Memory B cell (primary cell): ENCODE measurements around the gene SLC22A13.
A peak's percentile ranks its signal among the peaks of the same experiment; 100 is the strongest.

Experiments used
- ATAC-seq: fragments of 150-1000 bp; cut with Tn5 transposase; 2 replicates; pipeline ENCODE4 v1.10.0; 2021; ENCODE audit warnings: low read depth, mild to moderate bottlenecking, moderate library complexity
- DNase-seq, 2 donors: peaks; one replicate each; pipeline ENCODE4 v3.0.0; 2022; ENCODE audit warnings: low spot score in 2 of 2
- H3K27ac Mint-ChIP-seq: one replicate; pipeline ENCODE4 v1.8.0; 2022; ENCODE audit warnings: mild to moderate bottlenecking, moderate library complexity, mixed read lengths
- H3K27me3 Mint-ChIP-seq: one replicate; pipeline ENCODE4 v1.8.0; 2022; ENCODE audit warnings: mixed read lengths
- H3K36me3 Mint-ChIP-seq: one replicate; pipeline ENCODE4 v1.8.0; 2022; ENCODE audit warnings: mild to moderate bottlenecking, mixed read lengths
- H3K4me1 Mint-ChIP-seq: one replicate; pipeline ENCODE4 v1.8.0; 2022; ENCODE audit warnings: mixed read lengths
- H3K4me3 Mint-ChIP-seq: one replicate; pipeline ENCODE4 v1.8.0; 2022; ENCODE audit warnings: mild to moderate bottlenecking, moderate library complexity, mixed read lengths
- H3K9me3 Mint-ChIP-seq: one replicate; pipeline ENCODE4 v1.8.0; 2022; ENCODE audit warnings: mixed read lengths

Gene SLC22A13

DNA sequence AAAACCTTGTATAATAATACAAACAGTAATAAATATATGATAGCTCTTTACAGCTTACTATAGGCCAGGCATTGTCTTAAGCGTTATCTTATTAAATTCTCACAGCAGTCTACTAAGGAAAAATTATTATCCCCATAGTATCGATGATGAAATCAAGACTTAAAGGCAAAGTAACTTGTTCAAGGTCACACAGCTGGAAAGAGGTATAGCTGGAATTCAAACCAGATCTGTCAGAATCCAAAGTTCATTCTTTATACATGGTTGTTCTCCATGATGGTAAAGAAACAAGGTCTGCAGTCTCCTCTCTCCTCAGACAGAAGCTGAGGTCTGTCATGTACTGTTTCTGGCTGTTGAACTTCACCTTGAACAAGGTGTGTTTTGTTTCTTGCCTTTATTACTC lies 15.4 kb upstream of the SLC22A13 start:
- H3K27me3 Mint-ChIP-seq, result no peaks in the 10 kb centered on the region
- ATAC-seq (no peak), DNase-seq (no peak)
- H3K36me3 Mint-ChIP-seq, result peaks cover 49% of the 10 kb centered on the region
- no peaks in the 10 kb centered on the region for H3K9me3 Mint-ChIP-seq
- H3K27ac Mint-ChIP-seq, result no peak overlapping the region
- no peak overlapping the region for H3K4me3 Mint-ChIP-seq
- no peaks in the 10 kb centered on the region for H3K4me1 Mint-ChIP-seq

DNA sequence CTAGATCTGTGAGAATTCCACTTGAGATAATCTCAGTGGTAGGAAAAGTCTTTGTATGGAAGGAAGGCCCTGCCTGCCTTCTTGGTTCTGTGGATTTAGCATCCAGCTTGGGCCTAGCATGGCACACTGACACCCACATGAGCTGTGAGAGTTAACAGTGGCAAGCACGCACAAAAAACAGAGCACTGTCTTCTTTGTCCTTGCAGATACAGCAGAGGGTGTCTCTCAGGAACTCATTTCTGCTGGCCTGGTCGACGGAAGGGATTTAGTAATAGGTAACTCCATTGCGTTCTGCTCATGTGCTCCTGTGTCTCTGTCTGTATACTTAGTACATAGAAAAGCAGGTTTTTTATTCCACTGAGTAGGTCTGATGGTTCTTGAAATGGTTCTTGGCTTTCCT lies 14.4 kb upstream of the SLC22A13 start:
- Mint-ChIP-seq H3K4me3 (no peak overlapping the region), H3K9me3 (no peaks in the 10 kb centered on the region), H3K4me1 (no peaks in the 10 kb centered on the region), H3K36me3 (peaks cover 43% of the 10 kb centered on the region), H3K27ac (peak overlapping the region; percentile 14), H3K27me3 (no peaks in the 10 kb centered on the region)
- no peak for DNase-seq
- ATAC-seq, result no peak

DNA sequence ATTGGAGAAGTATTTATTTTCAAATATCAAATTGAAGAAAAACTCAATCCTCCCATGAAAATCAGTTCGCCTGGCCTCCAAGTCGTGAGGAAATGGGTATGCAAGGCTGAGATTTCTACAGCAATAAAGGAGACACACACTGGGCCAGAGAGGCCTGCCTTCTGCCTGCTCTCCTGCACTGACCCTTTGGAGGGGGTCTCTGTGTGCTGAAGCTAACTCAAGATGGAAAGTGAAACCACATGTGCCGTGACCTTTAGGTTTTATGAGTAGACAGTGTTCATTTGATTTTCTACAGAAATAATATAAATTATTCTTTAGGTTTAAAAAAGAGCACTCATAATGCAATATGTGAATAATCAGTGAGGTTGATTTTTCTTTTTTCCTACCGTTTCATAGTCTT lies 11.9 kb upstream of the SLC22A13 start:
- Mint-ChIP-seq H3K4me3 (no peak overlapping the region), H3K36me3 (peaks cover 33% of the 10 kb centered on the region), H3K4me1 (peaks cover 3% of the 10 kb centered on the region), H3K9me3 (no peaks in the 10 kb centered on the region), H3K27me3 (no peaks in the 10 kb centered on the region), H3K27ac (no peak overlapping the region)
- no peak for DNase-seq
- ATAC-seq, result no peak

DNA sequence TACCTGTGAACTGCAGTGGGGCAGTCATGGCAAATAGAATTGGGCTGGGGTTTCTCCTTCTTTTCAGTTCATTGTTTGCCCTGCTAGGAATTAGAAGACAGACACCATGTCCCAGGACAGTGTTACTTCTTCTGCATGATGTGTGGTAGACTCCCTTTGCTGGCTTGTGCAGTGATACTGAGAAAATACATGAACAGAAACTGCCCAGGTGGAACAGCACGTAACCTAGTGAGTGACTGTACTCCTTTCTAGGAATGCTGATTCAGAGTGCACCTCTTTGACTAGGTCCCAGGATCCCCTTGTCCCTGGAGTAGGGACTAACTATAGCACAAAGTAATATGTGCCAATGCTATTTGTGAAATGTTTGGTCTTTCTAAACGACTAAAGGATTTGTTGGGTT lies 10.7 kb upstream of the SLC22A13 start:
- no peaks in the 10 kb centered on the region for H3K9me3 Mint-ChIP-seq
- DNase-seq (no peak), ATAC-seq (no peak)
- H3K4me3 Mint-ChIP-seq, result no peak overlapping the region
- H3K27ac Mint-ChIP-seq, result no peak overlapping the region
- H3K36me3 Mint-ChIP-seq, result peaks cover 29% of the 10 kb centered on the region
- H3K4me1 Mint-ChIP-seq, result peaks cover 3% of the 10 kb centered on the region
- no peaks in the 10 kb centered on the region for H3K27me3 Mint-ChIP-seq

DNA sequence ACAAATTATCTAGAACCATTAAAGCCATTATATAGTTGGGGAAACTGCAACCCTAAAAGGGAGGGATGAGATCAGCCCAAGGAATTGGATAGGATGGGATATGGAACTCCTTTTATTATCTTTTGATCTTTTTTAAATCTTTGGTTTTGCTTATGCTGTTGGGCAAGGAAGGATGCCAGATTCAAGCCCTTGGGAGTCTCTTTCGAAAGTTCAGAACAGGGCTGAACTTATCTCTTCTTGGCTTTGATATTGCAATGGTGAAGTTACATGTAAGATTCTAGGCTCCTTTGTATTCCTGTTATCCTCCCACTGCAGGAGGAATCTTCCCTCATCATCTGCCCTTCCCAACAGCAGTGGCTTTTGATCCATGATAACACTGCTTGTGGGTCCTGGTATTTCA lies 10.0 kb upstream of the SLC22A13 start:
- no peak for DNase-seq
- H3K9me3 Mint-ChIP-seq, result no peaks in the 10 kb centered on the region
- H3K36me3 Mint-ChIP-seq, result peaks cover 32% of the 10 kb centered on the region
- no peak overlapping the region for H3K27ac Mint-ChIP-seq
- no peak for ATAC-seq
- H3K4me1 Mint-ChIP-seq, result peaks cover 3% of the 10 kb centered on the region
- no peak overlapping the region for H3K4me3 Mint-ChIP-seq
- H3K27me3 Mint-ChIP-seq, result no peaks in the 10 kb centered on the region

DNA sequence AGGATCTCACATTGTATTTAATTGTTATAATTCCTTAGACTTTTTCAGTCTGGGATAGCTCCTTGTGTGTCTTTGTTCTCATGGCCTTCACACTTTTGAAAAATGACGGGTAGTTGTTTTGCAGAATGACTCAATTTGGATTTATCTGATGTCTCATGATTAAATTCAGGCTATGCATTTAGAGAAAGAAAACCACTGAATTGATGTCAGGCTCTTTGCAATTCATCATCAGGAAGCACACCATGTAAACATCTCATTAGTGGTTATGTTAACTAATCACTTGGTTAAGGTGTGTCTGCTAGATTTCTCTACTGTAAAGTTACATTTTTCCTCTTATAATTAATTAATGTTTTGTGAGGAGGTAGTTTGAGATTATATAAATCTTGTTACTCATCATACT lies 8.0 kb upstream of the SLC22A13 start:
- Mint-ChIP-seq H3K9me3 (no peaks in the 10 kb centered on the region), H3K4me3 (no peak overlapping the region), H3K36me3 (peaks cover 22% of the 10 kb centered on the region), H3K4me1 (peaks cover 3% of the 10 kb centered on the region), H3K27ac (no peak overlapping the region), H3K27me3 (no peaks in the 10 kb centered on the region)
- no peak for ATAC-seq
- DNase-seq, result no peak

DNA sequence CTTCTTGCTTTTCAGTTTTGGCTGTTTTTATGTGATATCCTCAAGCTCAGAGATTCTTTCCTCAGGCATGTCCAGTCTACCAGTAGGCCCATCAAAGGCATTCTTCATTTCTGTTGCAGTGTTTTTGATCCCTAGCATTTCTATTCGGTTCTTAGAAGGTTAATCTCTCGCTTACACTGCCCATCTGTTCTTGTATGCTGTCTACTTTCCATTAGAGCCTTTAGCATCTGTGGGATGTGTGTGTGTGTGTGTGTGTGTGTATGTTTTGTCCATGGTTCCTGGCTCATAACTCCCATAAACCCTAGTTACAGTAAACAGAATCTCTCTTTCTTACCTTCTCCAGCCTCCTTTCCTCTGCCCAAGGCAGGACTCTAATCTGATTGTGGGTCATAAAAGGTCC lies 5.1 kb upstream of the SLC22A13 start:
- Mint-ChIP-seq H3K27me3 (no peaks in the 10 kb centered on the region), H3K27ac (no peak overlapping the region), H3K4me1 (peaks cover 3% of the 10 kb centered on the region), H3K4me3 (no peak overlapping the region), H3K9me3 (no peaks in the 10 kb centered on the region), H3K36me3 (peaks cover 9% of the 10 kb centered on the region)
- ATAC-seq (no peak), DNase-seq (no peak)

DNA sequence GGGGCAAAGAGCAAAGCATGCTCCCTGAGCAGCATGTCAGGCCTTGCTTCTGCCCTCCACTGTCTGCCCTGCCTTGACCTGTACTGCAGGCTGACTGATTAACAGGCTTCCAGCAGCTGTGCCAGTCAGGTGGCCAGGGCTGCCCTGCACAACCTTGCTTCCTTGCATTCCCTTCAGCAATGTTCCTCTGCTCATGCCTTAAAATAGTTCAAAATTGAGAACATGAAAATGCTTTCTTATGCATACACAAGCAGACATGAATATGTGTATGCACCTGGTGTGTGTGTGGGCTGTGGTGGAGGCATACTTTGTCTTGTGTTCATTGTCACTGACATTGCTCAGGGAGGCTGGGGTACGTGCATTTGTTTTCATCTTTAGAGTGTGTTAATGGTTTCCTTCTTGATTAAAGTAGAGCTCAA lies 1.2 kb upstream of the SLC22A13 start:
- H3K9me3 Mint-ChIP-seq, result no peaks in the 10 kb centered on the region
- H3K4me3 Mint-ChIP-seq, result no peak overlapping the region
- peaks cover 19% of the 10 kb centered on the region for H3K4me1 Mint-ChIP-seq
- peaks cover 15% of the 10 kb centered on the region for H3K36me3 Mint-ChIP-seq
- no peaks in the 10 kb centered on the region for H3K27me3 Mint-ChIP-seq
- DNase-seq, result no peak
- no peak for ATAC-seq
- H3K27ac Mint-ChIP-seq, result peak overlapping the region; percentile 43

DNA sequence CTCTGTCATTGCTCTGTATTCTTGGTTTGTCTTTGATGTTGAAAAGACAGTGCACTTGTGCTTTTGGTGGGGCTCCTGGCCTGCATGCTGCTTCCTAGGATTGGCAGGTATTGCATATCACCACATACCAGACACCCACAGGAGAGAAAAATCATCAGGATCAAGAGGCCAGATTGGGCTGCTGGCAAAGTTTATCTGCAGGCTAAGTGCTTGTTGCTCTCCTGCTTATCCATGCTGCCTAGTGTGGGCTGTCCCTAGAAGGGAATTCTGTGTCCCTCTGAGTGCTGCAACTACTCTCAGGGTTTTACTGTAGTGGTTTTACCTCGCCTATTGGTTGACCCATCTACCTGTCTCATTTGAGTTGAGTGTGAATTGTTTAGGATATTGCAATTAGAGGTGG lies 833 bp upstream of the SLC22A13 start:
- Mint-ChIP-seq H3K4me1 (peaks cover 19% of the 10 kb centered on the region), H3K9me3 (no peaks in the 10 kb centered on the region), H3K4me3 (no peak overlapping the region), H3K27ac (peak overlapping the region; percentile 43), H3K36me3 (peaks cover 14% of the 10 kb centered on the region), H3K27me3 (no peaks in the 10 kb centered on the region)
- DNase-seq (no peak), ATAC-seq (no peak)

DNA sequence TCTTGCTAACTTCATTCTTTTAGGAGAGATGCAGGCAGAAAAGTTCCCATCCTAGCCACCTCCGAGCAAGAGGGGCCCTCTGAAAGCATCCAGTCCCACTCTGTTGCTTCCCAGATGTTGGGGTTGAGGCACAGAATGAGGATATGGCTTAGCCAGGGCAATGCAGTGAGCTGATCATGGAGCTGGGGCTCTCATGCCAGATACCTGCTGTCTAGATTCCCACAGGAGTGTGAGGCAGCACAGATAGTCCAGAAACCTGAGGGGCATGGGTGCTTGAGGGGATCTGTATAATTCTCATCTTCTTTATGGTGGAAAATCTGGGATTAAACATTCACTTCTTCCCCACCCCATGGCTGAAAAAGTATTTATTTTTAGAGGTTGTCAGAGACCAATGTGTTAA lies 1.2 kb downstream of the SLC22A13 start:
- ATAC-seq, result no peak
- Mint-ChIP-seq H3K27me3 (no peaks in the 10 kb centered on the region), H3K9me3 (peaks cover 2% of the 10 kb centered on the region), H3K27ac (no peak overlapping the region), H3K36me3 (peaks cover 9% of the 10 kb centered on the region), H3K4me1 (peaks cover 19% of the 10 kb centered on the region), H3K4me3 (no peak overlapping the region)
- no peak for DNase-seq

DNA sequence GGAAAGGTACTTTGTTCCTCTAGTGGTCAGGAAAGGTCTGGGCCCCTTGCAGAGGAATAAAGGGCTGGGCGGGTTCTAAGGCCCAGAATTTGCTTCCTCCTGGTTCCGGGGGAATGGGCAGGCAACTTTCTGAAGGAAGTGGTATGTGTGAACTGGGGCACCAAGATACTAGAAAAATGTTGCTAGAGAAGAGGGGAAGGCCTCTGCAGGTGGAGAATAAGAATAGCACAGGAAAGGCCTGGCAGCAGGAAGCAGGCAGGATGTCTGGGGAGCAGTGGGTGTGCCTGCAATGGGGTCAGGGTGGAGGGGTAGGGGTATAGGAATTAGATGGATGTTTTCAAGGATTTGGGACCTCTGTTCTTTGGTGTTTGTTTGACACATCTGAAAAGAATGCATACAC lies 2.0 kb downstream of the SLC22A13 start:
- no peak overlapping the region for H3K4me3 Mint-ChIP-seq
- H3K9me3 Mint-ChIP-seq, result peaks cover 2% of the 10 kb centered on the region
- ATAC-seq, result no peak
- H3K27me3 Mint-ChIP-seq, result no peaks in the 10 kb centered on the region
- peaks cover 19% of the 10 kb centered on the region for H3K4me1 Mint-ChIP-seq
- H3K36me3 Mint-ChIP-seq, result peaks cover 9% of the 10 kb centered on the region
- H3K27ac Mint-ChIP-seq, result peak overlapping the region; percentile 53
- DNase-seq, result no peak

DNA sequence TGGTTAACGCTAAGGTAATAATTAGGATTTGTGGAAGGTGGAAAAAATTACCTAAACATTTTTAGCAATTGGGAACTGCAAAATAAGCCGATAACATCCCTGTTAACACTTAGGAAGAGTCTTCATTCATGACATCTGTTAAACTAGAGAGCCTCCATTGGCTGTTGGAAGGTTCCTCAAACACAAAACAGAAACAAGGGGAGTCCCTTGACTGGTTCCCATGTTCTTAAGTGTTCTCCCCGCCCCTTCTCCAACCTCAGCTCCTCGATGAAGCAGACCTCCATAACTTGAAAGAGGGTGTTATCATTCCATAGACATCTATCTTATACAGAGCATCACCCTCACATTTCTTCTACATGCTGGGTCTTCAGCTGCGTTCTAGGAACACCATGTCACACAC lies 2.5 kb downstream of the SLC22A13 start:
- no peak for DNase-seq
- H3K4me3 Mint-ChIP-seq, result peak overlapping the region; percentile 62
- H3K9me3 Mint-ChIP-seq, result peaks cover 2% of the 10 kb centered on the region
- H3K36me3 Mint-ChIP-seq, result peaks cover 9% of the 10 kb centered on the region
- H3K27me3 Mint-ChIP-seq, result no peaks in the 10 kb centered on the region
- H3K27ac Mint-ChIP-seq, result peak overlapping the region; percentile 53
- ATAC-seq, result peak; percentile 61
- H3K4me1 Mint-ChIP-seq, result peaks cover 24% of the 10 kb centered on the region

DNA sequence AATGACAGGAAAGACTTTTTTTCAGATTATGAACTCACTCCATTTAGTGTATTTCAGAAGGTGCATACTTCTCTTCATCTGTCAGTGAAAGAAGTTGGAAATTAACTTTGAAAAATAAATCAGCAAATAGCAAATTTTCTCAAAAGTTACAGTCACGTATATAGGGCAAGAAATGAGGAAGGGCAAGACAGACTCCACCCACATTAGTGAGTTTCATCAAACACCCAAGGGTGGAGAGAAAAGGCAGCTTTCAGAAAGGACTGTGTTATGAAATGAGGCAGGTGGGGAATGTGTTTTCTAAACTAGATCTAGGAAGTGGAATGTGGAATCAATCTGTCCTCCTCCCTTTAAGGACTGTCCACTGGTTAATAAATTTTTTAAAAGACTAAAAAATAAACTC lies 2.9 kb downstream of the SLC22A13 start:
- Mint-ChIP-seq H3K27ac (peak overlapping the region; percentile 53), H3K9me3 (peaks cover 2% of the 10 kb centered on the region), H3K36me3 (peaks cover 9% of the 10 kb centered on the region), H3K27me3 (no peaks in the 10 kb centered on the region), H3K4me3 (peak overlapping the region; percentile 62), H3K4me1 (peaks cover 26% of the 10 kb centered on the region)
- ATAC-seq, result peak; percentile 87
- no peak for DNase-seq

DNA sequence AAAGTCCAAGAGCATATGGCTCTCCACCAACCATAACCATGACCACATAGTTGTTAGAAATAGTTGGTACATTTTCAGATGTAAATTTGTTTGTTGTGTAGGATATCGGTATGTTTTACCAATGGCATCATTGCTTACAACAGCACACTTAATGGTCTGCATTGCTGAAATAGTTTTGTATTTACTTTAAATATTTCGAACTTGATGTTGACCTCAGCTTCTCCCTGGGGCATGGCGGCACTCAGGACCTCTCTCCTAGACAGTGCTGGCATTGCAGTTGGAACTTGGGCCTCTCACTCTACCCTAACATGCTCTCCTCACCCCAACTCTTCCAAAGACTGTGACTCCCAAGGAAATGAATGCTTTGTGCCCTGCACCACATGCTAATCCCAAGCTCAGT lies 5.0 kb downstream of the SLC22A13 start:
- Mint-ChIP-seq H3K4me3 (no peak overlapping the region), H3K27ac (no peak overlapping the region), H3K36me3 (peaks cover 13% of the 10 kb centered on the region), H3K4me1 (peaks cover 26% of the 10 kb centered on the region), H3K9me3 (peaks cover 2% of the 10 kb centered on the region), H3K27me3 (no peaks in the 10 kb centered on the region)
- ATAC-seq (no peak), DNase-seq (no peak)

DNA sequence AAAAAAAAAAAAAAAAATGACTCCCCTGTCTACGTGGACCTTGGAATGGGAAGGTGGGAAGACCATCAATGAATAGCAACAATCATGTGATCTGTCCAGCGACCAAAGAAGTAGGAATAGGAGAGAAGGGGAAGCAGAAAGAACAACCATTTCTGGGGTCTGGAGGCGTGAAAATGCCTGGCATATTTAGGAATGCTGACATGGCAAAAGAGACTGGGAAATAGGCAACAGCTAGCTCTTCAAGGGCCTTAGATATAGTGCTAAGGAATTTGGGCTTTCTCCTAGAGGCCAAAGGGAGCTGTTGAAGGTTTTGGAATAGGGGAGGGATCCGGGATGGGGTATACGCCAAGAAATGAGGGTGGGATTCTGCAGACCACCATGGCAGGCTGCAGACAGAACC lies 5.9 kb downstream of the SLC22A13 start:
- peaks cover 22% of the 10 kb centered on the region for H3K4me1 Mint-ChIP-seq
- ATAC-seq (no peak), DNase-seq (no peak)
- H3K27ac Mint-ChIP-seq, result no peak overlapping the region
- no peak overlapping the region for H3K4me3 Mint-ChIP-seq
- H3K36me3 Mint-ChIP-seq, result peaks cover 11% of the 10 kb centered on the region
- H3K9me3 Mint-ChIP-seq, result peaks cover 2% of the 10 kb centered on the region
- H3K27me3 Mint-ChIP-seq, result no peaks in the 10 kb centered on the region
